ENCODE measurements around the gene GFOD1.

DNA sequence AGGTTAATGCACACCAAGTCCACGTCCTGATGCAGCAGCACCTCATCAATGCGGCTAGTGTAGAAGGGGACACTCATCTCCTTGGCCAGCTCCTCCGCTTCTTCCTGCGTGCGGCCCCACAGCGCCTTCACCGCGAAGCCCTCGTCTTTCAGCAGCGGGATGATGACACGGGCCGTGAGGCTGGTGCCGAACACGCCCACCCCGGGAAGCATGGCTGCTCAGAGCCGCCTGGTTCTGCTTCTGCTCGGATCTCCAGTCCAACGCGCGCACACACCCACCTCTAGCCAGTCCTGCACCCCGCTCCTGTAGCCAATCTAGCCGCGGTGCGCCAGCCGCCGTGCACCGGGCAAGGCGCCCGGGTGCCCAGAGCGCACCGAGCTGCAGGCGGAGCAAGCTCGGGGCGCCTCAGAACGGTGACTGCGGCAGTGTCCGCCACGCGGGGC lies 700 bp downstream of the GFOD1 start:
- TF ChIP-seq, protein P1, sequence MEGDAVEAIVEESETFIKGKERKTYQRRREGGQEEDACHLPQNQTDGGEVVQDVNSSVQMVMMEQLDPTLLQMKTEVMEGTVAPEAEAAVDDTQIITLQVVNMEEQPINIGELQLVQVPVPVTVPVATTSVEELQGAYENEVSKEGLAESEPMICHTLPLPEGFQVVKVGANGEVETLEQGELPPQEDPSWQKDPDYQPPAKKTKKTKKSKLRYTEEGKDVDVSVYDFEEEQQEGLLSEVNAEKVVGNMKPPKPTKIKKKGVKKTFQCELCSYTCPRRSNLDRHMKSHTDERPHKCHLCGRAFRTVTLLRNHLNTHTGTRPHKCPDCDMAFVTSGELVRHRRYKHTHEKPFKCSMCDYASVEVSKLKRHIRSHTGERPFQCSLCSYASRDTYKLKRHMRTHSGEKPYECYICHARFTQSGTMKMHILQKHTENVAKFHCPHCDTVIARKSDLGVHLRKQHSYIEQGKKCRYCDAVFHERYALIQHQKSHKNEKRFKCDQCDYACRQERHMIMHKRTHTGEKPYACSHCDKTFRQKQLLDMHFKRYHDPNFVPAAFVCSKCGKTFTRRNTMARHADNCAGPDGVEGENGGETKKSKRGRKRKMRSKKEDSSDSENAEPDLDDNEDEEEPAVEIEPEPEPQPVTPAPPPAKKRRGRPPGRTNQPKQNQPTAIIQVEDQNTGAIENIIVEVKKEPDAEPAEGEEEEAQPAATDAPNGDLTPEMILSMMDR (IDR thresholded peaks at IDR 0.05), result no peak
- TF ChIP-seq POLR2A (IDR thresholded peaks at IDR 0.05) (no peak), POLR2AphosphoS5 (IDR thresholded peaks at IDR 0.05) (no peak), EP300 (IDR thresholded peaks at IDR 0.05) (no peak)

All from stomach (tissue), 4 donors.